ENCODE measurements around the gene CAPN11. TPM values are rescaled to one million over a fixed set of nuclear protein-coding genes. Genes with fewer than 3 reads are reported as not detected.
A peak's percentile ranks its signal among the peaks of the same experiment; 100 is the strongest.

Gene CAPN11
- total RNA-seq, 2 donors from 2014 or later = 2.0 TPM; not detected in 1

- Histone ChIP-seq H3K9ac (ENCODE audit: low read depth in 2 of 2, low read length in 2 of 2) (peak overlapping the region in 1 of 2 donors; percentile 76), H3K27ac (no peak overlapping the region)
- intact Hi-C loops (cut with DNase I) = no loop called here
Measured at GRCh38 chr6:44201200-44201599, 42.6 kb downstream of the CAPN11 start.

GRCh38 chr6:44201638-44202303, 43.2 kb downstream of the CAPN11 start:
- Histone ChIP-seq H3K36me3 (no peaks in the 10 kb centered on the region), H3K4me3 (no peak overlapping the region), H3K4me1 (no peaks in the 10 kb centered on the region), H3K27ac (no peak overlapping the region), H3K9ac (ENCODE audit: low read depth in 2 of 2, low read length in 2 of 2) (no peak overlapping the region), H3K9me3 (no peaks in the 10 kb centered on the region), H3K27me3 (no peaks in the 10 kb centered on the region)
- intact Hi-C loops (cut with DNase I) = no loop called here
- no peak for TF ChIP-seq CTCF (IDR thresholded peaks at IDR 0.05)
- DNase-seq = no peak

More at GRCh38 chr6:44201200-44201599, 42.6 kb downstream of the CAPN11 start:
- H3K36me3 ChIP-seq = no peaks in the 10 kb centered on the region
- no peaks in the 10 kb centered on the region for H3K27me3 ChIP-seq
- H3K4me1 ChIP-seq = no peaks in the 10 kb centered on the region
- no peak for TF ChIP-seq CTCF (IDR thresholded peaks at IDR 0.05)
- peak; percentile 82 for DNase-seq
- no peaks in the 10 kb centered on the region for H3K9me3 ChIP-seq
- H3K4me3 ChIP-seq = no peak overlapping the region

GRCh38 chr6:44202332-44202971, 43.8 kb downstream of the CAPN11 start:
- no peak for TF ChIP-seq CTCF (IDR thresholded peaks at IDR 0.05)
- no peaks in the 10 kb centered on the region for H3K4me1 ChIP-seq
- no peak overlapping the region for H3K27ac ChIP-seq

GRCh38 chr6:44202972-44203750, 44.5 kb downstream of the CAPN11 start:
- no peak overlapping the region for H3K27ac ChIP-seq
- no peak for DNase-seq
- no peak for TF ChIP-seq CTCF (IDR thresholded peaks at IDR 0.05)
- intact Hi-C loops (cut with DNase I) = no loop called here
- no peaks in the 10 kb centered on the region for H3K36me3 ChIP-seq
- no peaks in the 10 kb centered on the region for H3K4me1 ChIP-seq
- H3K4me3 ChIP-seq = no peak overlapping the region
- H3K9ac ChIP-seq (ENCODE audit: low read depth in 2 of 2, low read length in 2 of 2) = peak overlapping the region in 1 of 2 donors; percentile 26
- H3K27me3 ChIP-seq = no peaks in the 10 kb centered on the region
- no peaks in the 10 kb centered on the region for H3K9me3 ChIP-seq

More at GRCh38 chr6:44202332-44202971, 43.8 kb downstream of the CAPN11 start:
- Histone ChIP-seq H3K27me3 (no peaks in the 10 kb centered on the region), H3K9ac (ENCODE audit: low read depth in 2 of 2, low read length in 2 of 2) (no peak overlapping the region), H3K4me3 (no peak overlapping the region), H3K36me3 (no peaks in the 10 kb centered on the region), H3K9me3 (no peaks in the 10 kb centered on the region)
- intact Hi-C loops (cut with DNase I) = no loop called here
- DNase-seq = no peak

- Histone ChIP-seq H3K27ac (peak overlapping the region; percentile 26), H3K36me3 (no peaks in the 10 kb centered on the region), H3K27me3 (no peaks in the 10 kb centered on the region), H3K9me3 (no peaks in the 10 kb centered on the region), H3K4me3 (no peak overlapping the region), H3K9ac (ENCODE audit: low read depth in 2 of 2, low read length in 2 of 2) (no peak overlapping the region), H3K4me1 (no peaks in the 10 kb centered on the region)
- intact Hi-C loops (cut with DNase I) = no loop called here
- TF ChIP-seq CTCF (IDR thresholded peaks at IDR 0.05) = no peak
- DNase-seq = peak; percentile 62
Measured at GRCh38 chr6:44203955-44204354, 45.3 kb downstream of the CAPN11 start.
